NB4 (cell line): ENCODE data around the gene SERP2.

Experiments
- MYC ChIP-seq: IDR thresholded peaks from 2 replicates; pipeline ENCODE4 v1.6.1; 2011; ENCODE audit warnings: low read depth, low read length
- POLR2A ChIP-seq: IDR thresholded peaks from 2 replicates; pipeline ENCODE4 v1.6.1; 2011; ENCODE audit warnings: mild to moderate bottlenecking; ENCODE audit not compliant: insufficient read length; ENCODE audit errors: extremely low read depth

DNA sequence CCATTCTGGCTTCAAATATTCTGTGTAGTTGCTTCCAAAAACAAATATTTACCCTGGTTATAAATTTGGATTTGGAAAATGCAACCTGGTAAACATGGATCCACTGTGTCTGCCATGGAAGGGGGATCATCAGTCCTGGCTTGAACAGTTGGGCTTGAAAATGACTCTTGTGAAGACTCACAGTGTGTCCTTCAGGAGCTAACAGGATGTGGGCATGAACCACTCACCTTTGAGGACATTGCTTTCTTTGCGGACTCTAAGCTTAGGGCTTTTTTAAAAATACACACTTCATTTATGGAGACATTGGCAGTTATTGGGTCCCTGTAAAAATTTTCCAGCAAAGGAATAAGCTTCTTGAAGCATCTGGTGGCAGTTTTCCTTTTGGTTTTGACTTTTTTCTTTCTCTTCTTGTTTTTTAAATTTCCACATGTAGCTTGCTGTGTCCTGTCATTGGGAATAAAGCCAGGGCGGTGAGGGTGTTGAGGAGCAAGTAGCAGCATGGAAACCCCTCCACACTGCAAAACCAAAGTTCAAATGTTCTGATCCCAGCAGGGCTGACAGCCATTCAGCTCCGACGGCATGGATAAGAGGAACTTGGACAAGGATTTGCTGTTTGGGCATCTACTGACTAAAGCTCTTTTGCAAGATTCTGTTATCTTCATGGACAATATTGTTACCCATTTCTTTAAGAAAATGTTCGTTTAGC, 39.5 kb upstream of the SERP2 start:
- TF ChIP-seq MYC: no peak
- TF ChIP-seq POLR2A: no peak
